ENCODE results near the gene SIPA1L3.
A peak's percentile ranks its signal among the peaks of the same experiment; 100 is the strongest.
"Not testable (repeated sequence)": the region's sequence is repeated elsewhere in the genome, so short reads cannot be mapped to it uniquely, and the experiment has no call there.

SIPA1L3 gene

DNA sequence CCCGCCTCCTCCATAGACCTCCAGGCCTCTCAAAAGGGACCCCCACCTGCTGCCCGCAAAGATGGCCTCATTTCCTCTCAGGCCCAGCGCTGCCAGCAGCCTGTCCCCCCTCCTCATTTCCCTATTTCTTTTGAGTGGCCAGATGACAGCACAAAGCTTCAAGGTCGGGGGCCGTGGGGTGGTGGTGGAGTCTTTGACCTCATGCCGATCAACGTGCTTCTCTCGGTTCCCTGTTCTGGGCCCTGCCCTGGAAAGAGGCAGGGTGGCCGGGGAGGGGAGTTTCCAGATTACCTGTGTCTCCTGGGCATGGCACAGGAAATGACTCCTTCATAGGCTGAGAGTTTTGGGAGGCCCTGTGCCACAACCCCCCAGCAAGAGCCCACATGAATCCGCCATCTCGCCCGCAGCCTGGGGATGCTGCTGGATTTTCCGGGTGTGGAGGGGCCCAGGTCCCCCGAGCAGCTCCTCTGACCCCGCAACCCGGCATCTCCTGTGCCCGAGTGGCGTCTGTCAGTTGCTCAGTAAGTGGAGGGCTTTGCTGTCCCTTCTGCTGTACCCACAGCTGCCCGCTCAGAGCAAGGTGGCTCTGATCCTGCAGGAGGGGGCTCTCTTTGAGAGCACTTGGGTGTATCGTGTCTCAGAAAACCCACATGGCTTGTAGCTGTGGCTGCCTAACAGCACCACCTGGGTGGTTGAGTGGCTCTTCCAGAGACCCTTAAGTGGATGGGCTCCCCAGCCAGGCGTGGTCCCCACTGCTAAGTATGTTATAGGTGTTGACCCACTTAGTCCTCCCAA lies 139.4 kb downstream of the SIPA1L3 start:
- DNase-seq: no peak

DNA sequence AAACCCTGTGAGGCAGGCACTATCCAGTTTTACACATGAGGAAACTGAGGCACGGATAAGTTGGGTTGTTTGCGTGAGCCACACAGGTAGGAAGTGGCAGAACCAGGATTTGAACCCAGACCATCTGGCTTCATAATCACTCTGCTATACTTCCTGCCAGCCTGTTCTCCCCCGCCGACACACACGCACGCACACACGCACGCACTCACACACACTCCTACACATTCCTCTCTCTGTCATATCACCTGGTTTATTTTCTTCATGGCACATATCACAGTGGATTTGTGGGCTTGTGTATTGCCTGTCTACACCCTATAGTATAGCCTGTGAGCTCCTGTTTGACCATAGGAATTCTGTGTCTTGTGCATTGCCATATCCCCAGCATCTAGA lies 140.0 kb downstream of the SIPA1L3 start:
- no peak for DNase-seq

DNA sequence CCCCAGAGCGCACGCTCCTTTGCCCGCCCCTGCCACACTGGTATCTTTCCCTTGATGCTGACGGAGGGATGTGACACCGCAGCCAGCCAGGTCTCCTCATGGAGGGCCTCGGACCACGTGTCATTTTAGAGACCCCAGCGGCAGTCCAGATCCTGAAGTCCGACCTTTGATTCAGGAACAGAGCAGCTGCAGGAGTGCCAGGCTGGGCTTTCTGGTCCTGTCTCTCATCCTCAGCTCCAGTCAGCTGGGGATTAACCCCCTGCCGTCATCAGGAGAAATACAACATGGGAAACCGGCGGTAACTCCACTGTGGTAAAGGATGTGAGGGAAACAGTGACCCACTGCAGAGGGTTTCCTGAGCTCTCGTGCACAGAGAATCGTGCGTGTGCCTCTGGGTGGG lies 140.6 kb downstream of the SIPA1L3 start:
- no peak for DNase-seq

DNA sequence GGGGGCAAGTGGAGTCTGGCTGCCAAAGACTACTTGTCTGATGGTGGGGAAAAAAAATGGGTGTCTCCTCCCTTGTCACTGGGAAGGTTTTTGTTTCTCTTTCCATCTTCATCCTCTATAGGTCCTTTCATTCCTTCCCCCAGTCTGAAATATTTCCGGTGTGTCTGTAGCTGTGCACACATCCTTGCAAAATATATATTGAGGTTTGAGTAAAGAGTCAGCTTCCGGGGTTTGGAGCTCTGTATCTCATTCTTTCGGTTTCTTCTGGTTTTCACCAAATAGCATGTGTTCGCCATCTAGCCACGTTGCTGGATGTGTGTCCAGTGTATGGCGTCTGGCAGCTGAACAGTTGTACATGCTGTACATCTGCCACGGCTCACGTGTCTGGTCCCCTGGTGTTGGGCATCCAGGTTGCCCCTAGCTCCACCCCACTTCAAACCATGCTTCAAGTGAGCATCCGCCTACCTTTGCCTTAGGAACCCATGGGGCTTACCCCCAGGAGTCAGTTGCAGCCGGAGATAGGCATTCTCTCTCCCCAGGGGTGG lies 142.2 kb downstream of the SIPA1L3 start:
- peak; percentile 84 for DNase-seq

DNA sequence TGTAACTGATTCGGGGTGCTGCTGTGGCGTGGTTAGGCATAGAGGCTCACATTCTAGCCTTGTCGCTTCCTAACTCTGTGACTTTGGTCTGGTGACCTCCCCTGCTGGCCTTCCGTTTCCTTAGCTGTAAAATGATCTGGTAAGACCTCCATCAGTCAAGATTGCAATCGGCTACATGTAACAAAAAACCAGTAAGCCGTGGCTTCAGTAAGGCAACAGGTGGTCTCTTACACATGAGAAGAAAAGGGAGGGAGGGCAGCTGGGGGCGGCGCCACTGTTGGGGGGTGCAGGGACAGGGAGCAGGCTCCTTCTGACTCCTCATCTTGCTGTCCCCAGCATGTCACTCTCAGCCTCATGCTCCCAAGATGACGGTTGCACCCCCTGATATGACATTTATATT lies 148.0 kb downstream of the SIPA1L3 start:
- no peak for DNase-seq

DNA sequence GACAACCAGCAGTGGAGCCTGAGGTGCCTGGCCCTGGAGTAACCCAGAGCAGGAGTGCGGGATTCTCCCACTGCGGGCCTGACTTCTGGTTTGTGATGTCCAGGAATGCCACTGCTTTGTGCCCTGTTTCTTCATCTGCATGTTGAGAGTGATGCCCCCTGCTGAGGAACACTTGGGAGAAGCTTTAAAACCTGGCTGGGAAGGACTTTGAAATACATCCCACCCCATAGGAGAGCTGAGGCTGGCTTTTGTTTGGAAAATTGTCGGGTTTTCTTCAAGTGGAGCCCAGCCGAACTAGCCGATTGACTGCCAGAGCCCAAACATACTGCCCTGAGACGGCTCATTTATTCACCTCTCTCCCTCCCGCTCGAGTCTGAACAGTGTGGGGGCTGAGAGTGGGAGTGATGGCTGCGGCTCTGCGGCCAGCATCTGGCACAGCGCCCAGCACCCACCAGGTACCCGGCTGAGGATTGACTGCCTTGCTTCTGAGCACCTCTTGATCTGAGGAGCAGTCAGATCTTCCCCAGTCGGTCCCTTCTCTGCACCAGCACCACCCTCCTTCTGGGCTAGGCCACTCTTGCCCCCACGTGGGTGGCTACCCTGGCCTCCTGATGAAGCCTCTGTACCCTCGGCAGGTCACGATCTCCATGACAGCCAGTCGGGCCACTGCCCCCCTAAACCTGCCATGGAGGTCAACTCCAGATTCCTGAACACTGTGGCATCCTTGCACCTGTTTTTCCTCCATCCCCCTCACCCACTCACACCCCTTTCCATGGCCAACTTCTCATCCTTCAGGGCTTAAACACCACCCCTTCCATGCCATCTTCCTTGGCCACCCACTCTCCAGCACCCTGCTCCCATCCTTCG lies 148.9 kb downstream of the SIPA1L3 start:
- DNase-seq: no peak

DNA sequence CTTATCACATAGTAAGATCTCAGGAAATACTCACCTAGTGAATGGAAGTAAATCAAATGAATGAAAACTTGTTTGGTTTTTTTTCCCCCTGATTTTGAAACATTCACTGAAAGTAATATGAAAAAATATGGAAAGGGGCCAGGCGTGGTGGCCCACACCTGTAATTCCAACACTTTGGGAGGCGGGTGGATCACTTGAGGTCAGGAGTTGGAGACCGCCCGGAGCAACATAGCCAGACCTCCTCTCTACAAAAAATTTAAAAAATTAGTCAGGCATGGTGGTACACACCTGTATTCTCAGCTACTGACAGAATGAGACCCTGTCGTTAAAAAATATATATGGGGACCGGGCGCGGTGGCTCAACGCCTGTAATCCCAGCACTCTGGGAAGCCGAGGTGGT lies 149.6 kb downstream of the SIPA1L3 start:
- DNase-seq: no peak

DNA sequence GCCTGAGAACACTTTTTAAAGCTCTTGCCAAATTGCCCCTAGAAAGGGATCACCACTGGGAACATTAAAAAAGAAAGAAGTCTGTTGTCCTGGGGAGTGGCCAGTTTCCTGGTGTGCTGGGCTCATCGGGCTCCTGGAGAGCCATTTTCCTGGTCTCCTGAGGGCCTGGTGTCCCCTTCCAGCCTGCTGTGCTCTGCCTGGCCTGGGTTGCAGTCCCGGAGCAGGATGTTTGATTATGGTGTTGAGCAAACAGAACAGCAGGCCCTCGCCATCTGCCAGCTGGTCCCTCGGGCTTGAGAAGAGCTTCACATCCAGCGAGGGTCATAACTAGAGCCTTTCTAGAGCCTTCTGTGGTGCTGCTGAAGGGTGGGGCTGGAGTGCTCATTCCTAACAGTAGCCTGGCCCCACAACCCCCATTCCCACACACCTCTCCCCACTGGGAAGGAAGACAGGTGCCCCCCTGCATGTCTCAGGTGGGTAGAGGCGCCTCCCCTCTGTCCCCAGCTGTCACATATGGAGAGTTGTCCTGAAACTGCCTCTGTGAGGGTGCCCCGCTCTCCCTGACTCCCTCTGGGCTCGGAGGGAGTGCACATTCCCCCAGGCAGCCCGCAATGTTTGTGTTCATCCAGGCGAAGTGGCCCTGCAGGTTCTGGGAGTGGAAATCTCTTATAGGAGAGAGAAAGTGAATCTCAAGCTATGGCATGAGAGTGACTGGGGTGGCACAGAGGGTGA lies 151.1 kb downstream of the SIPA1L3 start:
- no peak for DNase-seq

DNA sequence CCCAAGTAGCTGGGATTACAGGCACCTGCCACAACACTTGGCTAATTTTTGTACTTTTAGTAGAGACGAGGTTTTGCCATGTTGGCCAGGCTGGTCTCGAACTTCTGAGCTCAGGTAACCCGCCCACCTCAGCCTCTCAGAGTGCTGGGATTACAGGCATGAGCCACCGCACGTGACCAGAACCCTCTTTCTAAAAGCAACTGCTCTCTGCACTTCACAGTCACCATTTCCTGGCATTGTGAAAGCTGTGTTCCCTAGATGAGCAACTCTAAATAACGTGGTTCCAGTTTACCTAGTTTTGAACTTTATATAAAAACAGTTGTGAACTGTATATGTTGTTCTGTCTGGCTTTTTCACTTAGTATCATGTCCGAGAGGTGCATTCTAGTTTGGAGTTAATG lies 152.9 kb downstream of the SIPA1L3 start:
- no peak for DNase-seq

DNA sequence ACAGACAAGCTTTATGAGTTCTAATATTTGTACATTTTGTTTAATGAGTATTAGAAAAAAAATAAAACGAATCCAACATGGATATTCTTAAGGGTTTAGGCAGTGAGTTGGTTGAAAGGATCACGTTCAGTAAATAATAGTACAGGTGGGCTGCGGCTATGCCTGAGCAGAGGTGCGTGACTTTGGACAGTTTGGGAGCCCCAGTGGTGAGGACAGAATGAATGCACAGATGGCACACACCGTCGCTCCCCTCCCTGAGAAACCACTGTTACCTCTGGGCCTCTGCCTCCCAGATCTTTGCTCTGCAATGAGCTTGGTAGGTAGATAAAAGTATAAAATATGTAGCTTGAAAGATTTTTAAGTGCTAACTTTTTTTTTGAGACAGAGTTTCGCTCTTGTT lies 153.3 kb downstream of the SIPA1L3 start:
- no peak for DNase-seq

DNA sequence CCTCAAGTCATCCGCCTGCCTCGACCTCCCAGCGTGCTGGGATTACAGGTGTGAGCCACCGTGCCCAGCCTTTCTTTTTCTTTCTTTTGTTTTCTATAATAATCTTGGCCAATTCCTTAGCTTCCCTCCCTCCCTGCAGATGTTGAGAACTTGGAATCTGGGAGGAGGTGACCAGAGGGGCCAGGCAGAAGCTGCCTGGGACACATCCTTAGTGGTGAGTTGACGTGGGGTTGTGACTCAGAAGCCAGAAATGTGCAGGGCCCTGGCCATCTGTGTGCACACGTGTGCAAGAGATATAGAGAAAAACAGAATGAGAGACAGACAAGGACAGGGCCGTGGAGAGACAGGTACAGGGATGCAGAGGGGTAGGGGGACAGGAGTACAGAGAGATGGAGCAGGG lies 154.3 kb downstream of the SIPA1L3 start:
- peak; percentile 87 for DNase-seq

DNA sequence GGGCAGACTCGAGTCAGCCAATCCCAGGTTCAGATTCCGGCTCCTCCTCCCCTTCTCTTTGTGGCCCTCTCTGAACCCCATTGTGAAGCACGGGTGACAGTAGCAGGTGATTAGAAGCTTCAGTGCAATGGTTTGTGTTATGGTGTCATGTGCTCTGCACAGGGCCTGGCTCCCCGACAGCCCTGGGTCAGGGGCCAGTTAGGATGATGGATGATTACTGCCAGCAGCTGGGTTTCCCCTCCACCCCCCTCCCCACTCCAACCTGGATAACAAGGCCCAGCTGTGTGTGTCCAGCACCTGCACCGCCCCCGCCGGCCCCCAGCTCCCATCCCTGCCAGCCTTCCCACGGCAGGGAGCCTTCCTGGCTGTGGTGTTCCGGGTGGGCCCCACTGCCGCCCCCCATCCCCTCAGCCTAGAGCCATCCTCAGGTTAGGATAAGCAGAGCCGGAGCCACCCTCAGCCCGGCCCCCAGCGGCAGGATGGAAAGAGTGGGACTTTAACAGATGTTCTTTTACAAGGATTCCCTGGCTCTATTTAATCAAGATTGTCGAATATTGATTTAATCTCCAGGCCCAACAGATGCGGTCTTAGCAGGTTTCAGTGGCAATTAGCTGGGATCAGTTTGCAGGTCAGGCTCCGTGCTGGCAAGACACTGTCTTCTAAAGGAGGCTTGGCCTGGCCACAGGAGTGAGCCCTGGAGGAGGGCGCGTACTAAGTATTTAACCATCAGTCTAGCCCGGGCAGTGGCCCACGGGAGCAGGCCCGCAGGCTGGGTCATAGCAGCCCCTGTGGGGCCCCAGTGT lies 156.2 kb downstream of the SIPA1L3 start:
- DNase-seq: no peak

DNA sequence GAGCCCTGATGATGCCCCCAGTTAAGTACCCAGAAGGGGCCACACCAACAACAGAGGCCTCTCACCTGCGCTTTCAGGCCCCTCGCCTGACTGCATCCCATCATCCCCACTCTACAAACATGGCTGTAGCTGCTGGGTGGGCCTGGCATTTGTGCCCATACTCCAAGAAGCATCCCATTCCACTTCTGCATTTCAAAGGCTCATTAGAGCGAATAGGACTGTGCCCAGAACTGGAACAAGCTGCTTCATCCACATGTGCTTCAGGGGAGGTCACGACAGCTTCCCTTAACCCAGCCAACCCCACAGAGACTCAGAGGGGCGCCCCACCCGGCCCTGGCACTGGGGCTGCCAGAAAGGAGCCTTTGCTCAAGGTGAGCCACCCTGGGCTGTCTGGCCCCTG lies 156.9 kb downstream of the SIPA1L3 start:
- DNase-seq: no peak

DNA sequence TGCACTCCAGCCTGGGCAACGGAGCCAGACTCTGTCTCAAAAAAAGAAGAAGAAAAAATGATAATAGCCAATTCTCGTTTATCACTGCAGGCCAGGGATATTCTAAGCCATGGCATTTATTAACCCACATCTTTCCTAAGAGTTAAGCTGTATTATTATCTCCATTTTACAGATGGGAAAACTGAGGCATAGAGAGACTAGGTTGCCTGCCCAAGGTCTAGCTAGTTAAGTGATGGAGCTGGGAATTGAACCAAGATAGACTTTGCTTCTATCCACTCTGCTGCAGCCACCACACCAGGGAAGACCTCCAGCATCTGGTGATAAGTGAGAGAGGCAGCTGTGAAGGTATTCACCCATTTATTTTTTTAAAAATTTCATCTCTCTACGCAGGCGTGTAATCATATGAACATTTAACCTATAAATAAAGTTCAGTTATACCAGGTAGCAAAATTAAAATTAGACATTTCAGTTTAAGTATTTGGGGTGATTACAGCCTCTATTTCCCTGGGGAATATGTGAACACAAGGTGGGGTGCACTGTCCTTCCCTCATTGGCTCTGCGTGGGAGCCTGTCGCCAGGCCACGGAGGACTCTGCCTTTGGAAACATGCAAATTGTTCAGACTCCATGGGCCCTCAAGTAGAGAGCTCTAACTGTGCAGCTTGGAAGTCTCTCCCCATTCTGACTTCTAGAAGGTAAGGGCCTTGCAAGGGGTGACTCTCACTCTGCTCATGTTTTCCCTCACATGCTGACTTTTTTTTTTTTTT lies 157.8 kb downstream of the SIPA1L3 start:
- no peak for DNase-seq

DNA sequence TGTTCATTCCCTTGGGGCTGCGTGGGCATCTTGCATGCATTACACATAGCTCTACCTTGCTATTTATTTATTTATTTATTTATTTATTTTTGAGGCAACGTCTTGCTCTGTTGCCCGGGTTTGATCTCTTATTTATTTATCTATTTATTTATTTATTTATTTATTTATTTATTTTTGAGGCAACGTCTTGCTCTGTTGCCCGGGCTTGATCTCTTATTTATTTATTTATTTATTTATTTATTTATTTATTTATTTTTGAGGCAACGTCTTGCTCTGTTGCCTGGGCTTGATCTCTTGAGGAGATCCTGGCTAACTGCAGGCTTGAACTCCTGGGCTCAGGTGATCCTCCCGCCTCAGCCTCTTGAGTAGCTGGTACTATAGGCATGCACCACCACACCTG lies 158.8 kb downstream of the SIPA1L3 start:
- DNase-seq: not testable (repeated sequence)

DNA sequence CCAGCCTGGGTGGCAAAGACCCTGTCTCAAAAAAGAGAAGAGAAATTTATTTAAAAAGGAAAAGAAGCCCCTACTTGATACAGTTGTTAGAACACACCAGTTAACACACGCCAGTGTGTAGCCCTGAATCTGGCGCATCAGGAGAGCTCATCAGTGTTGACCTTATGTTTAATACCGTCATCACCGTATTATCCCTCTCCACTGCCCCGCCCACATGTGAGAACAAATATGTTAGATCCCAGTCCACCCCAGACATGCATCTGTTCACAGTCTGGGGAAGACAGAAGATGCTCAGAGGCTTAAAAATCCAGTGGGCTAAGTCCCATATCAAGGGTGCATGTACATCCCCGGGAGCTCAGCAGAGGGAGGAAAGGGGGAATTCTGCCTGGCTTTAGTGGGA lies 161.8 kb downstream of the SIPA1L3 start:
- no peak for DNase-seq

DNA sequence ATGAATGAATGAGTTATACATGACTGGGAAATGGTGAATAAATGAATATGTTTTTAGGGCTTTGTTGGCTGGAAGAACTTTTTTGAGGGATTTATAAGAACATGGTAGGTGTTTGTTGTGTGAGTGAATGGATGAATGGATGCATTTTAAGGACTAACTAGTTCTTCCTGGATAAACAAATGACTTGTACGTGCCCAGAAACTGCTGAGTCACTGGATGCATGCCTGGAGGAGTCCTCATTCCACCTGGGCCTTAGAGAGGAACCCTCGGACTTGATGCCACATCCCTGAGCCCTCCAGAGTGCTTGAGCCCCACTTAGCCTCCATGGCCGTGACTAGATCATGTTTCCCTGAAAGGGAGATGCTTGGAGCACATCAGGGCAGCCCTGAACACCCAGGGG lies 163.6 kb downstream of the SIPA1L3 start:
- DNase-seq: peak; percentile 44

DNA sequence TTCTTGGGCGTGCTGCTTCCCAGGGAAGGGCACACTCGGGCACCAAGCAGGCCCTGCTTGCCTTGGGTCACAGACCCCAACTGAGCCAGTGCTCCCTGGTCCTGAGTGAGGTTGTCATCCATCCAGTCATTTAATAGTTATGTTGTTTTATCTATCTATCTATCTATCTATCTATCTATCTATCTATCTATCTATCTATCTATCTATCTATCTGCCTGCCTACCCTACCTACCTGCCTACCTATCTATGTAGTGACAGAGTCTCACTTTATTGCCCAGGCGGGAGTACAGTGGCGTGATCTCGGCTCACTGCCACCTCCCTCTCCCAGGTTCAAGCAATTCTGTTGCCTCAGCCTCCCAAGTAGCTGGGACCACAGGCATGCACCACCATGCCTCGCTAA lies 164.0 kb downstream of the SIPA1L3 start:
- not testable (repeated sequence) for DNase-seq

DNA sequence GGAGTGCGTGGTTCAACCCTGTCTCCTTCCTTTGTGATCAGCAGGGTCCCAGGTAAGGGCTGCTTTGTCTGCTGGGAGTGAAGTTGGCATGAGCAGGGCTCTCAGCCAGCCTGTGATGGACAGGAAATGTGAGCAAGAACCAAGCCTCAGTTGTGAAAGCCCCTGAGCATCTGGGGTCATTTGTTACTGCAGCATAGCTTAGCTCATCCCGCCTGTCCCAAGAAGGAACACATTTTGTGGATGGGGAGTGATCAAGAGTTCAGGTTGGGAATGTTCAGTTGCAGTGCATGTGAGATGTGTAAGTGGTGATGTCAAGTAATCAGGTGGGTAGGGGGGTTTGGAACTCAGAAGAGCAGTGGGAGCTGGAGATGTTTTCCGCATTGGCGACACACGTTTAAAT lies 164.6 kb downstream of the SIPA1L3 start:
- DNase-seq: no peak

DNA sequence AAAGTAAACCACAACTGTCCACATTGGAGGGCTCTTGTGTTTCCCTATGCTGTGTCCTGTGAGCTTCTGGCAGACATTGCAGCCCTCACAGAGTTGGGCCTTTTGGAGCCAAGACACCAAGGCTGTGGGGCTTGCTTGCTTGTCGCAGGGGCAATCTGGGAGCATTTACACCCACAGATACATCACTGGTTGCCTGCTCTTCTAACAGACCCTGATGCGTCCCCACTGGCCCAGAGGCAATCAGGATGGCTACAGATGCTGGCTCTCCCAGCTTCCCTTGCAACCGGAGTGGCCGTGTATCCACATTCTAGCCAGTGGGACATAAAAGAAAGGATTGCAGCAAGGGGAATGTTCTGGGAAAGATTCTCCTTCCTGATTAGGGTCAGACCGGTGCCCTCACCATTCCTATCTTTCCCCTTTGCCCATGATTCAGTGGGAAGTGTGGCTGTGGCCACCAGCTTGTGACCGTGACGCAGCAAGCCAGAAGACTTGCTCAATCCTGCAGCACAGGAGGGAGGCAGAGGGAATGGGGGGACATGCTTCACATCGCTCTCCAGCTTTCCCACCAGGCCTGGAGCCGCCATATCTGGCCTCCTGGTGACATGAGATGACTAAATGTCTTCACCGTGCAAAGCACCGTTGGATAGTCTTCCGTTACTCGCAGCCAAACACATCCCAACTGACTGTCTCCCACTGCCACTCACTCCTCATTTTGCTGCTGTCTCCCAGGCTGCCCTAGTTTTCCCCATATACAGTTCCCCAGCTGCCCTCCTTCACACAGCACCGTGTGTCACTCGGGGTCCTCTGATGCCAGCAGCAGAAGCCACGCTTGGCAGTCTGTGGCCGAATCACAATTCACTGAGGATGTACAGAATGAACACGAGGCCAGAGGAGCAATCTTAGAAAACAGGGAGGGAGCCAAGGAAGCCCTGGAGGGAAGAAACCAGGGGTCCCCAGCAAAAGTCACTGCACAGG lies 166.1 kb downstream of the SIPA1L3 start:
- DNase-seq: no peak

Data from fibroblast of upper back skin (primary cell).